ENCODE measurements around the gene SRCIN1.

The SRCIN1 gene

DNA sequence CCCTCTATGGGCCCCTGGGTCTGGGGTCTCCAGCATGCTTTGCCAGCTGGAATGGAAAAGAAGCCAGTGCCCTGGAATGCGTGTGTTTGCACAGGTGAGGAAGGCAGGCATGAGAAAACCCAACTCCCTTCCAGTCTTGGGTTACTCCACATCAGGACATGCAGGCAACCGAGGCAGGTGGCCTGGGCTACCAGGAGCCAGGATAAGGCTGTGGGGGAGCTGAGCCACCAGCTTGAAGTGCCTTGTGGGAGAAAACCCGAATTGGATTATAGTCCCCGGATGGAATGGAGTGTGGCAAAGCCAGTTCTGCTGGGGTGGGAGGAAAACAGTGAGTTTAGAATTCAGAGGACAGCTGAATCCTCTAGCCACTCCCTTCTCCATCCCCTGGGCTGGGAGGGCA, 7.2 kb downstream of the SRCIN1 start:
- no peak overlapping the region for H3K4me3 ChIP-seq (replicated peaks in 1 of 2; ENCODE audit: low read depth in 2 of 2, low read length in 2 of 2)
- DNase-seq (ENCODE audit: low read depth in 2 of 2), result peak; percentile 66 to 76
- TF ChIP-seq, protein P1, sequence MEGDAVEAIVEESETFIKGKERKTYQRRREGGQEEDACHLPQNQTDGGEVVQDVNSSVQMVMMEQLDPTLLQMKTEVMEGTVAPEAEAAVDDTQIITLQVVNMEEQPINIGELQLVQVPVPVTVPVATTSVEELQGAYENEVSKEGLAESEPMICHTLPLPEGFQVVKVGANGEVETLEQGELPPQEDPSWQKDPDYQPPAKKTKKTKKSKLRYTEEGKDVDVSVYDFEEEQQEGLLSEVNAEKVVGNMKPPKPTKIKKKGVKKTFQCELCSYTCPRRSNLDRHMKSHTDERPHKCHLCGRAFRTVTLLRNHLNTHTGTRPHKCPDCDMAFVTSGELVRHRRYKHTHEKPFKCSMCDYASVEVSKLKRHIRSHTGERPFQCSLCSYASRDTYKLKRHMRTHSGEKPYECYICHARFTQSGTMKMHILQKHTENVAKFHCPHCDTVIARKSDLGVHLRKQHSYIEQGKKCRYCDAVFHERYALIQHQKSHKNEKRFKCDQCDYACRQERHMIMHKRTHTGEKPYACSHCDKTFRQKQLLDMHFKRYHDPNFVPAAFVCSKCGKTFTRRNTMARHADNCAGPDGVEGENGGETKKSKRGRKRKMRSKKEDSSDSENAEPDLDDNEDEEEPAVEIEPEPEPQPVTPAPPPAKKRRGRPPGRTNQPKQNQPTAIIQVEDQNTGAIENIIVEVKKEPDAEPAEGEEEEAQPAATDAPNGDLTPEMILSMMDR (IDR thresholded peaks at IDR 0.05; ENCODE audit: low read depth, low read length), result no peak

DNA sequence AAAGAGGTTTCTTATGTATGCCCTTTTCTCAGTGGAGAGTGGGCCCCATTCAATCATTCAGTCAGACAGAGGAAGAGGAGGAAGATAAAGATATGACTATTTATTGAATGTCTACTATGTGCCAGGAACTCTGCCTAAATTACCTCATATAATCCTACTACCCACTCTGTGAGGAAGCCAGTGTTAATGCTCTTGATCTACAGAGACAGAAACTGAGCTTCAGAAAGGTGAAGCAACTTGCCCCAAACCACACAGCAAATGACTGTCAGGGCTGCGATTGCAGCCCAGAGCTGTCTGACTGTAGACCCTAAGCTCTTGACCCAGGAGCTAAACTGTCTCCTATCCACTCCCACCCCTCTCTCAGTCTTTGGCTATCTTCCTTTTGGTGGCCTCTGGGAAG, 8.4 kb downstream of the SRCIN1 start:
- no peak overlapping the region for H3K4me3 ChIP-seq (replicated peaks in 1 of 2; ENCODE audit: low read depth in 2 of 2, low read length in 2 of 2)
- TF ChIP-seq, protein P1 (IDR thresholded peaks at IDR 0.05; ENCODE audit: low read depth, low read length), result no peak
- DNase-seq (ENCODE audit: low read depth in 2 of 2), result no peak

DNA sequence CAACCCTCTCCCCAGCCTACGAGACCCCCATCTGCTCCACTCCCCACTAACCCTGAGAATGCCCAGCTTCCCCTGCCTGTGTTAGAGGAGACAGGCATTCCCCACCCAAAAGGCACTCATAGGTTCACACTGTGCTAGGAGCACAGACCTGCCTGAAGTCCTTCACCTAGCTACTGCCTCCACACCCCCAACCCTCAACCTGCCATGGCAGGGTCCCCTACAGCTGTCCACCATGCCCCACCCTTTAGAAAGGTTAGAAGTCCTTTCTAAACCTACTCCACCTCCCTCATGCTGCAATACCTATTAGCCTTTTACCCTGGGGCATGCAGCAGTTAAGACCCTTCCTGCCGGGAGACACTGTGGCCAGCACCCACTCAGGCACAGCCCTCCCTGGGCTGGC, 9.1 kb downstream of the SRCIN1 start:
- H3K4me3 ChIP-seq (replicated peaks in 1 of 2; ENCODE audit: low read depth in 2 of 2, low read length in 2 of 2), result no peak overlapping the region
- no peak for DNase-seq (ENCODE audit: low read depth in 2 of 2)
- TF ChIP-seq, protein P1 (IDR thresholded peaks at IDR 0.05; ENCODE audit: low read depth, low read length), result no peak

DNA sequence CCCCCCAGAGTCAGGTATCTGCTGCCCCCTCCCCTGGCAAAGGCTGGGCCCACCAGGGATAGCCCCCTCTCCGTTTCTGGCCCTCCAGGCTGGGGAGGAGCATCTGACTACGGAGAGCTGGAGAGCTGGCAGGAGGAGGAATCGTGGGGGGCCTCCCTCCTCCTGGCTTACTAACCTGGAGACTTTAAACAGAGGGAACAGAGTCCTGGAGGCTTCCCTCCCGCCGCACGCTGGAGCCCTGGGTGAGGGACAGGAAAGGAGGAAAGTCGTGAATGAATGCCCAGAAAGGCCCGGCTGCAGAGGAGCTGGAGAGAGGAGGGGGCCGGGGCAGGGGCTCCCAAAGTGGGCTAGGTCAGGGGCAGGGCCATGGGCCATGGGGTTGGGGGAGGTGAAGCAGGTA, 9.9 kb downstream of the SRCIN1 start:
- no peak for DNase-seq (ENCODE audit: low read depth in 2 of 2)
- TF ChIP-seq, protein P1 (IDR thresholded peaks at IDR 0.05; ENCODE audit: low read depth, low read length), result no peak
- H3K4me3 ChIP-seq (replicated peaks in 1 of 2; ENCODE audit: low read depth in 2 of 2, low read length in 2 of 2), result no peak overlapping the region

DNA sequence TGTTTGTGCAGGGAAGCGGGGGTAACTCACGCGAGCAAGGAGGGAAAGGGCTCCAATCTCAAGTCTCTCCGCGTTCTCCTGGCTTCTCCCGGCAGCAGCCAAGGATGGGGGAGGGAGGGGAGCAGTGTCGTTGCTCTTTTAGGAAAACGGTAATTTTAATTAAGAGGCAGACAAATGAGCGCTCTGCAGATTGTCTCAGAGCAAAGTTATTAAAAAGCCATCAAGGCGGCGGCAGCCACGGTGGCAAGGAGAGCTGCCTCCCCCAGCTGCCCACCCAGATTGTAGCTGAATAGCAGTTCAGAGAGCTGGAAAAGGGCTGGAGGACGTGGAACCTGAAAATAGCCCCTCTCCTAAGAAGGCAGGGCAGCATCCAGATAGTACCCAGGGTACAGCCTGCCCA, 11.6 kb downstream of the SRCIN1 start:
- TF ChIP-seq, protein P1 (IDR thresholded peaks at IDR 0.05; ENCODE audit: low read depth, low read length), result no peak
- no peak for DNase-seq (ENCODE audit: low read depth in 2 of 2)
- no peak overlapping the region for H3K4me3 ChIP-seq (replicated peaks in 1 of 2; ENCODE audit: low read depth in 2 of 2, low read length in 2 of 2)

DNA sequence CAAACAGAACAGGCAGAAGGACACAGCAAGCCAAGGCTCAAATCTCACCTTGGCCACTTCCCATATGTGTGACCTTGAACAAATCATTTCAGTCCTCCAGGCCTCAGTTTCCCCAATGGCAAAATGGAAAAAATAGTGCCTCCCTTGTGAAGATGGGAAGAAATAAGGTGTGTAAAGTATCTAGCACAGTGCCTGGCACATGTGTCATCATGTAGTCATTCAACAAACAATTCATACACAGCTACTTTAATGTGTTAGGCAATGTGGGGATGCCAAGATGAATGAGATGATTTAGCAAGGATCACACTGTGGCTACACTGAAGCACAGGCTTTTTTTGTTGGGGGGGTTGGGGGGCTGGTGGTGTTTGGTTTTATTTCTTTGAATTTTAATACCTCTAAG, 13.3 kb downstream of the SRCIN1 start:
- DNase-seq (ENCODE audit: low read depth in 2 of 2), result no peak
- no peak overlapping the region for H3K4me3 ChIP-seq (replicated peaks in 1 of 2; ENCODE audit: low read depth in 2 of 2, low read length in 2 of 2)
- TF ChIP-seq, protein P1 (IDR thresholded peaks at IDR 0.05; ENCODE audit: low read depth, low read length), result no peak

DNA sequence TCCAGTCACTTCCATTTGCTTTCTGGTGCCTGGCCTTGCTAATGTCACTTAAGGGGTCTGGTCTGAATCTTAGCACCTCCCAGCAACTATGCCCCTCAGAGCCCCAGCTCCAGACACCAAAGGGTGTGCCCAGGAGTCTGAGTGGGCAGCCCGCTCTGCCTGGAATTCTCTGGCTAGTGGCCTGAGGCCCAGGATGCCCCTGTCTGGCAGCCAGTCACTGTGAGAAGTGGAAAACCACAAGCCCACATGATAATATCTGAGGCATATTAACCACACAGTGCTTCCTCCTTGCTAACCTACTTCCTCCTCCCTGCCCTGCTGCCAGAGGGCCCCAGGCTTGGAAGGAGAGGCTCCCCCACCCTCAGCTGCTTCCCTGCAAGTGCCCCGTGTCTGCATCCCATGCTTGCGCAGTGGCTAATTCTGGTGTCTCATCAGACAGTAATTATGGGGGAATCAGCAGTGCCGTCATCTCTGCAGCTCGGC, 14.0 kb downstream of the SRCIN1 start:
- TF ChIP-seq, protein P1 (IDR thresholded peaks at IDR 0.05; ENCODE audit: low read depth, low read length), result no peak
- peak; percentile 10 to 44 for DNase-seq (ENCODE audit: low read depth in 2 of 2)

More for the DNA sequence above, 14.0 kb downstream of the SRCIN1 start:
- H3K4me3 ChIP-seq (replicated peaks in 1 of 2; ENCODE audit: low read depth in 2 of 2, low read length in 2 of 2), result no peak overlapping the region
